DMS79 treated with DMSO at 0.1 percent for 48 hours (cell line): Measurements from ENCODE around the gene METTL2A.
"Not testable (repeated sequence)": the region's sequence is repeated elsewhere in the genome, so short reads cannot be mapped to it uniquely, and the experiment has no call there.

Source experiments
- DNase-seq: peaks from one replicate; lab custom pipeline; 2025; lab: John Stamatoyannopoulos, UW

The METTL2A gene

DNA sequence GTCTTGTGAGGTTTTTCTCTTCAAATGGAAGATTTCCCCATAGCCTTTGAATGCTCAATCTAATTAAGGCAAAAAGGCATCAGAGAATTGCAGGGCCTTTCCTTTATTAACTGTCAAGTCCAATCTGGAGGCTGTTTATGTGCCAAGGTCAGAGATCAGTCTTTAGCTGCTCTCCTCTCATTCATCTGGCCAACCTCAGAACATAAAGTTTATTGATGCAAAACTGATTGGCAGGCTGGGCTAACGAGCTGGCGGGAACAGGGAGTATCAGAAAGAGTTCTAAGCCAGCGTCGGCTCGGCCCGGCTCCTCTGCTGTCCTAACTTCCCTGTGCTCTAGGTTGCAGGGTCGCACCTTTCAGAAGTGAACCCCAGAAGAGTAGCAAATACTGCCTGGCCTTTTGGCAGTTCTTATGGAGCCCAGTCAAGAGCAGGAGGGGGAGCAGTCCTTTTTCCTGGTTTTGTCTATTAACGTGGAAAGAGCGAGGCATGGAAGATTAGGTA, 47.7 kb downstream of the METTL2A start:
- not testable (repeated sequence) for DNase-seq

GRCh38 chr17:62473030-62473982, 49.6 kb downstream of the METTL2A start:
- not testable (repeated sequence) for DNase-seq

DNA sequence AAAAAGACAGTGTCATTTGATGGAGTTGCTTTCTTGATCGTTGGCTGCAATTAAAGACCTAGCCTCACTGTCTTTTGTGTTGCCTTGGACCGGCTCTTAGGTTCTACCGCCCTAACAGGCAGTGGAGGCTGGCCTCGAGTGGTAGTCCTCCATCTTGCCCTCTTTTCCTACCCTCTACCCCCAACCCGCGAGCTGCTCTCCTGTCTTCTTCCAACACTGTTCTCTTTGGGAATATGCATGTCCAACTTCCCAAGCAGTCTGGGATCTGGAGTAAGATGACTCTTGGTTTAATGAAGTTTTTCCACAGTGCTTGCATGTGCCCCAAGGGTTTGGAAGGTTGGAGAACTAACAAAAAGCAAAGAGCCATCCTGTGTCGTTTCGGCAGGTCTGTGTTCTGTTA, 53.4 kb downstream of the METTL2A start:
- DNase-seq, result not testable (repeated sequence)

- DNase-seq, result not testable (repeated sequence)
Measured at GRCh38 chr17:62477718-62478408, 54.2 kb downstream of the METTL2A start.

GRCh38 chr17:62478424-62478879, 54.8 kb downstream of the METTL2A start, which contains the start of gene TLK2:
Gene TLK2 (plus strand): TSS chr17:62478825. CDS start chr17:62481126, 2,301 bp downstream.
- peak; percentile 32 for DNase-seq

- DNase-seq, result not testable (repeated sequence)
Measured at GRCh38 chr17:62478880-62479638, 55.4 kb downstream of the METTL2A start.

- DNase-seq, result peak; percentile 0
Measured at GRCh38 chr17:62479639-62480258, 56.1 kb downstream of the METTL2A start.

DNA sequence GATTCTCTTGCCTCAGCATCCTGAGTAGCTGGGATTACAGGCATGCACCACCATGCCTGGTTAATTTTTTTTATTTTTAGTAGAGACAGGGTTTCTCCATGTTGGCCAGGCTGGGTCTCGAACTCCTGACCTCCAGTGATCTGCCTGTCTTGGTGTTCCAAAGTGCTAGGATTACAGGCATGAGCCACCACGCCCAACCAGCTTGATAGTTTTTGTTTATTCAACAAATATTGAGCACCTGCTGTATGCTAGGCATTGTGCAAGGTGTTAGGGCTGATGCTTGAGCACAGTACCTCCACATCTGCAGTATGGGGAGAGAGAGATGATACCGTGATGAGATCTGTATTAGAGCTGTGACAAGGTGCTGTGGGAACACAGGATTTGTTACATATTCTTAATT, 58.9 kb downstream of the METTL2A start:
- DNase-seq, result not testable (repeated sequence)

- DNase-seq, result not testable (repeated sequence)
Measured at GRCh38 chr17:62490990-62491389, 67.3 kb downstream of the METTL2A start.

DNA sequence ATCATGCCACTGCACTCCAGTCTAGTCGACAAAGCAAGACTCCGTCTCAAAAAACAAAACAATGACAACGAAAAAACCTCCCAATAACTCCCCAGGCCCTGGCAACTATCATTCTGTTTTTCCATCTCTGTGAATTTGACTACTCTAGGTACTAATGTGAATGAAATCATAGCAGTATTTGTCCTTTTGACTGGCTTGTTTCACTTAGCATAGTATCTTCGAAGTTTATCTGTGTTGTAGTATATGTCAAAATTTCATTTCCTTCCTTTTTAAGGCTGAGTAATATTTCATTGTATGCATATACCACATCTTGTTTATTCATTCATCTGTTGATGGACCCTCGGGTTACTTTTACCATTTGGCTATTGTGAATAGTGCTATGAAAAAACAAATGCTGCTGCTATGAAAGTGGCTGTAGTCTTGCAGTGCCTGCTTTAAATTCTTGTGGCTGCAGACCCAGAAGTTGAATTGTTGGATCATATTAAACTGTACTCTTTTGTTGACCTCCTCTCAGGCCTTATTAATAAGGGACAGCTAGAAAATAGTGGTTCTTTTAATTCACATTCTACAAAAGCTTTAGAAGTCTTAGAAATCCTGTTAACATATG, 69.5 kb downstream of the METTL2A start:
- DNase-seq, result not testable (repeated sequence)

DNA sequence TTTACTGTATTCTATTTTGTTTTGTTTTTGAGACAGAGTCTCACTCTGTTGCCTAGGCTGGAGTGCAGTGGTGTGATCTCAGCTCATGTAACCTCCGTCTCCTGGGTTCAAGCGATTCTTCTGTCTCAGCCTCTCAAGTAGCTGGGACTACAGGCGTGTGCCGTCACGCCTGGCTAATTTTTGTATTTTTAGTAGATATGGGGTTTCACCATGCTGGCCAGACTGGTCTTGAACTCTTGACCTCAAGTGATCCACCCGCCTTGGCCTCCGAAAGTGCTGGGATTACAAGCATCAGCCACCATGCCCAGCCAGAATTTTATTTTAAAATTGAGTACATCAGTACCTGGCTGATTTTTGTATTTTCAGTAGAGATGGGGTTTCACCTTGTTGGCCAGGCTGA, 70.4 kb downstream of the METTL2A start:
- not testable (repeated sequence) for DNase-seq

GRCh38 chr17:62496344-62496743, 72.6 kb downstream of the METTL2A start:
- DNase-seq, result not testable (repeated sequence)

- DNase-seq, result not testable (repeated sequence)
Measured at GRCh38 chr17:62498796-62499195, 75.1 kb downstream of the METTL2A start.
